Measurements from ENCODE around the gene BARD1. TPM values are rescaled to one million over a fixed set of nuclear protein-coding genes. Genes with fewer than 3 reads are reported as not detected.

The BARD1 gene
- total RNA-seq, 4 donors from 2014 or later: 39.8 to 120 (median 54.4) TPM

GRCh38 chr2:214679736-214680135 lies 129.7 kb downstream of the BARD1 start:
- DNase-seq: no peak
- no peak for TF ChIP-seq CTCF (IDR thresholded peaks at IDR 0.05)
- no peak for TF ChIP-seq POLR2A (IDR thresholded peaks at IDR 0.05)
- Histone ChIP-seq H3K27me3 (no peaks in the 10 kb centered on the region), H3K9me3 (no peaks in the 10 kb centered on the region), H3K36me3 (no peaks in the 10 kb centered on the region), H3K4me3 (no peak overlapping the region), H3K4me1 (no peaks in the 10 kb centered on the region), H3K27ac (no peak overlapping the region)
- intact Hi-C loops (cut with DNase I; ENCODE audit: low total_unique reads): no loop called here

GRCh38 chr2:214676421-214677089 lies 132.9 kb downstream of the BARD1 start:
- no peak overlapping the region for H3K27ac ChIP-seq
- H3K27me3 ChIP-seq: no peaks in the 10 kb centered on the region
- no peaks in the 10 kb centered on the region for H3K36me3 ChIP-seq
- no peak for TF ChIP-seq POLR2A (IDR thresholded peaks at IDR 0.05)
- TF ChIP-seq CTCF (IDR thresholded peaks at IDR 0.05): no peak
- intact Hi-C loops (cut with DNase I; ENCODE audit: low total_unique reads): no loop called here
- no peak for DNase-seq
- H3K9me3 ChIP-seq: no peaks in the 10 kb centered on the region
- H3K4me3 ChIP-seq: no peak overlapping the region
- H3K4me1 ChIP-seq: no peaks in the 10 kb centered on the region

Small RNA genes within 50 kb of the gene (small RNA-seq; reads per million reads assigned to genes)
- gene SNORA70I: not detected
